ENCODE measurements around the gene FN1. TPM values are rescaled to one million over a fixed set of nuclear protein-coding genes. Genes with fewer than 3 reads are reported as not detected.

FN1 gene
- total RNA-seq, 1 experiment from 2014 or later, result 143 TPM

DNA sequence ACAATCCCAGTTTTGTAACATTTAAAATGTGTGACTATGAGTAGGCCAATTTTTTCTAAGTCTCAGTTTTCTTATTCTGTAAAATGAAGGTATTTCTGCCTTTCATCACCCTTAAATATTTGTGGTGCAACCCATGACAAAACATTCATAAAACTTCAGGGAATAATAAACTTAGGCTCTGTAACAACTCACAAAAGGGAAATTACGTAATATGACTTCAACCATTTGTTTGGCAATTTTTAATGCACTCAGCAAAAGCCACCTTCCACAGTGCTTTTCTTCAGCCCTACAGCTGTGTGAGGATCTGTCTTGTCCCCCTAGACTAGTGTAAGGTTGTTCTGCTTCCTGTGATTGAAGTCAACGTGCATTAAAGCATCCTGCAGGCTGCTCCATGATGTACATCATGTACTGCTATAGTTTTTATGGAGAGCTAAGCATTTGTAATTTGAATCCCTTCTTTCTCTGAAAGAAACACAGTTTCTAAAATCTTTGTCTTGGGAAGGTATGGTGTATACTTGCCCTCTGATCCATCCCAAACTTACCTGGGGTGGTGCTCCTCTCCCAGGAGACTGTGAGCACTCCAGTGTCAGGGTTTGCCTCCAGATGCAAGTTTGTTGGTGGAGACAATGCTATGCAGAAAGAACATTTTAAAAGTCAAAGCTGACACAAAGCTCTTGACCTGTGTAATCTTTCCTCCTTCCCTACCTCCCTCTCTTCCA, 39.1 kb downstream of the FN1 start:
- Histone ChIP-seq H3K4me3 (no peak overlapping the region), H3K4me1 (peaks cover 4% of the 10 kb centered on the region), H3K27me3 (no peaks in the 10 kb centered on the region), H3K36me3 (peaks cover 42% of the 10 kb centered on the region), H3K27ac (no peak overlapping the region), H3K9me3 (replicated peaks) (no peaks in the 10 kb centered on the region)
- DNase-seq, result no peak

DNA sequence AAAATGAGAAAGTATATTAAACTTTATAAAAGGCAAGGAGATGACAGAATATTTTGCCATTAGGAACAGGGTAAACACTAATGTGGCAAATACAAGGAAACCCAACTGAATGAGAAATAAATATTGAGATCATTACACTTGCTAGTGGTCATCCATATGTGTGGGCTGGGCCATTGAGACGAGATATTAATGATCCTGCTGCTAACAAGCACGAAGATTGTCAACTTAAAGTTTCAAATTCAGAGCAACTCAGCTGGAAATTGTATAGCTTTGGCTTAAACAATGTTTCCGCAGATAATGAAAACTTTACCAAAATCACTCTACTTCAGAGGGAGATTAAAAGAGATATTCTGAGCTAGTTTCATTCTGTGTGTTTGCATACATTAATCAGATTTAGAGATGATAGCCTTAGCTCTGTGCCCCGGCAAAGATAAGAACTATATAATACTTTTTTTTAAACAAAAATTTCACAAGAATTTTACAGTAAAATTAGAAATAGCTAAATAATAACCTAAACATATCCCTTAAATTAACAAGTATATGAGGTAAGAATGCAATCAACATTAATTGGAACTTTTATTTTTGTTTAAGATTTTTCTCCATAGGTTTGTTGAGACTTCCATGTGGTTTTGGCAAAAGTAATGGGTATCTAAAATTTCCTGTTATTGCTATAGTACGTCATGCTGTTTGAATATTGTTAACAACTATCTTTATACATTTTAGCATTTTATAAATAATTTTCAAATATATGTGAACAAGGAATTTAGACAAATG, 40.0 kb downstream of the FN1 start:
- H3K4me1 ChIP-seq, result no peaks in the 10 kb centered on the region
- no peaks in the 10 kb centered on the region for H3K9me3 ChIP-seq (replicated peaks)
- H3K4me3 ChIP-seq, result no peak overlapping the region
- H3K36me3 ChIP-seq, result peaks cover 41% of the 10 kb centered on the region
- H3K27ac ChIP-seq, result no peak overlapping the region
- H3K27me3 ChIP-seq, result no peaks in the 10 kb centered on the region
- DNase-seq, result no peak

GRCh38 chr2:215394102-215394805, 41.6 kb downstream of the FN1 start:
- Histone ChIP-seq H3K27me3 (no peaks in the 10 kb centered on the region), H3K4me3 (no peak overlapping the region), H3K27ac (no peak overlapping the region), H3K36me3 (peaks cover 44% of the 10 kb centered on the region), H3K9me3 (replicated peaks) (no peaks in the 10 kb centered on the region), H3K4me1 (no peaks in the 10 kb centered on the region)
- no peak for DNase-seq

GRCh38 chr2:215392687-215393270, 43.1 kb downstream of the FN1 start:
- Histone ChIP-seq H3K9me3 (replicated peaks) (no peaks in the 10 kb centered on the region), H3K27ac (no peak overlapping the region), H3K4me3 (no peak overlapping the region), H3K36me3 (peaks cover 37% of the 10 kb centered on the region), H3K4me1 (no peaks in the 10 kb centered on the region), H3K27me3 (no peaks in the 10 kb centered on the region)
- no peak for DNase-seq

- no peak for DNase-seq
- H3K4me1 ChIP-seq, result no peaks in the 10 kb centered on the region
- H3K27ac ChIP-seq, result no peak overlapping the region
- H3K27me3 ChIP-seq, result no peaks in the 10 kb centered on the region
- peaks cover 33% of the 10 kb centered on the region for H3K36me3 ChIP-seq
- no peak overlapping the region for H3K4me3 ChIP-seq
- no peaks in the 10 kb centered on the region for H3K9me3 ChIP-seq (replicated peaks)
These were observed 43.7 kb downstream of the FN1 start for GRCh38 chr2:215392164-215392563.

GRCh38 chr2:215391531-215391930, 44.3 kb downstream of the FN1 start:
- Histone ChIP-seq H3K4me3 (no peak overlapping the region), H3K9me3 (replicated peaks) (no peaks in the 10 kb centered on the region), H3K36me3 (peaks cover 35% of the 10 kb centered on the region), H3K4me1 (no peaks in the 10 kb centered on the region), H3K27me3 (no peaks in the 10 kb centered on the region), H3K27ac (no peak overlapping the region)
- no peak for DNase-seq

GRCh38 chr2:215390550-215390913, 45.3 kb downstream of the FN1 start:
- peaks cover 33% of the 10 kb centered on the region for H3K36me3 ChIP-seq
- H3K9me3 ChIP-seq (replicated peaks), result no peaks in the 10 kb centered on the region
- DNase-seq, result no peak
- no peaks in the 10 kb centered on the region for H3K27me3 ChIP-seq
- no peak overlapping the region for H3K27ac ChIP-seq
- H3K4me3 ChIP-seq, result no peak overlapping the region
- H3K4me1 ChIP-seq, result no peaks in the 10 kb centered on the region

GRCh38 chr2:215388002-215388728, 47.7 kb downstream of the FN1 start:
- no peaks in the 10 kb centered on the region for H3K27me3 ChIP-seq
- peaks cover 32% of the 10 kb centered on the region for H3K36me3 ChIP-seq
- no peak overlapping the region for H3K27ac ChIP-seq
- DNase-seq, result no peak
- H3K4me3 ChIP-seq, result no peak overlapping the region
- no peaks in the 10 kb centered on the region for H3K4me1 ChIP-seq
- H3K9me3 ChIP-seq (replicated peaks), result no peaks in the 10 kb centered on the region

DNA sequence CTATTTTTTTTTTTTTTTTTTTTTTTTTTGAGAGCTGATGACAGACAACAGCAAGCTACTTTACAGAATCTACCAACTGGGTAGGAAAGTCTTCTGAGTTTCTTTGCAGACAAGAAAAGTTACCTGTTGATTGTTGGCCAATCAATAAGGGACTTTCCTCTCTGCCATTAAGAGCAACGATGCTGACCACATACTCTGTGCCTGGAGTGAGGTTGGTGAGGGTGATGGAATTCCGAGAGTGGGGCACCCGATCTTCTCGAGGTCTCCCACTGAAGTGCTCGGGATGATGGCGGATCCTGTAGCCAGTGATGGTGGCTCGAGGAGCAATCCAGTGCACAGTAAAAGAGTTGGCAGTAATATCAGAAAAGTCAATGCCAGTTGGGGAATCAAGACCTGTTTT, 49.3 kb downstream of the FN1 start:
- no peak for DNase-seq
- H3K36me3 ChIP-seq, result peaks cover 31% of the 10 kb centered on the region
- H3K9me3 ChIP-seq (replicated peaks), result no peaks in the 10 kb centered on the region
- H3K27me3 ChIP-seq, result no peaks in the 10 kb centered on the region
- no peaks in the 10 kb centered on the region for H3K4me1 ChIP-seq
- H3K27ac ChIP-seq, result no peak overlapping the region
- no peak overlapping the region for H3K4me3 ChIP-seq

GRCh38 chr2:215384710-215385109, 51.2 kb downstream of the FN1 start:
- Histone ChIP-seq H3K36me3 (peaks cover 33% of the 10 kb centered on the region), H3K9me3 (replicated peaks) (no peaks in the 10 kb centered on the region), H3K4me1 (no peaks in the 10 kb centered on the region), H3K4me3 (no peak overlapping the region), H3K27ac (no peak overlapping the region), H3K27me3 (no peaks in the 10 kb centered on the region)
- DNase-seq, result no peak

DNA sequence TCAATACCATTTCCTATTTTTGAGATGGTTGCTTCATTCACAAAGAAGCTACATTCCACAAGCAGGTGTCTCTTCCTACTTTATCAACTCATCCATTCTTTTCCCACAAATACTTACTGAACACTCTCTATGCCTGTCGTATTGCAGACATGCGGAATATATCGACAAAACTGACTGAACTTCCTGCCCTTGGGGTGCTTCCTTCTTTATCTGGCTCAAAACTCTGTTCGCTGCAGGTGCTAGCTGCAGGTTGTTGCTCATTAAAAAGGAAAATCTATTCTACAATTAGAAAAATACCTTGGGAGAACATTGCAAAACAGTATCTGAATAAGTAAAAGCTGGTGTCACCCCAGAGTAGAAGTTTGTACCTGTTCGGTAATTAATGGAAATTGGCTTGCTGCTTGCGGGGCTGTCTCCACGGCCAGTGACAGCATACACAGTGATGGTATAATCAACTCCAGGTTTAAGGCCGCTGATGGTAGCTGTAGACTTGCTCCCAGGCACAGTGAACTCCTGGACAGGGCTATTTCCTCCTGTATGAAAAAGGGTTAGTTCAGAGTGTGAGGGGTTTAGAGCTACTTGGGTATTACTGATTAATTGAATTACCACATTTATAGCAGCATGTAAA, 52.1 kb downstream of the FN1 start:
- Histone ChIP-seq H3K4me1 (no peaks in the 10 kb centered on the region), H3K27ac (no peak overlapping the region), H3K36me3 (peaks cover 33% of the 10 kb centered on the region), H3K9me3 (replicated peaks) (no peaks in the 10 kb centered on the region), H3K4me3 (no peak overlapping the region), H3K27me3 (no peaks in the 10 kb centered on the region)
- no peak for DNase-seq

DNA sequence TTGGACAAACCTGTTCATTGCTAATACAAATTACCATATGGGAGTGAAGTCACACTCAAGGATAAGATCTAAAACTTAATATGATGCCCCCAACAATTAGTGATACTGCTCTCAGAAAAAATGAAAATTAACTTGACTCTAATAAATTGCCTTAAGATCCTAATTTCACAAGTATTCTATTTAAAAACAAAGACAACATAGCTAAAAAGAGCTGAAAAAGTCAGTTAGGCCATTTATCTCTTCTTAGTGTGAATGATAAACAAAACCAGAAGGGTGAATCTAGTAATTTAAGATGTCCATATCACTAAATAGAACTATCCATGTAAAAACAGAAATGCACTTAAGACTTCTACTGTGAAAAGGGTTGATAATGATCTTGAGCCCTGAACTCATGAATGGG, 53.4 kb downstream of the FN1 start:
- no peak for DNase-seq
- H3K27ac ChIP-seq, result no peak overlapping the region
- no peaks in the 10 kb centered on the region for H3K27me3 ChIP-seq
- peaks cover 35% of the 10 kb centered on the region for H3K36me3 ChIP-seq
- H3K4me3 ChIP-seq, result no peak overlapping the region
- H3K9me3 ChIP-seq (replicated peaks), result no peaks in the 10 kb centered on the region
- no peaks in the 10 kb centered on the region for H3K4me1 ChIP-seq

DNA sequence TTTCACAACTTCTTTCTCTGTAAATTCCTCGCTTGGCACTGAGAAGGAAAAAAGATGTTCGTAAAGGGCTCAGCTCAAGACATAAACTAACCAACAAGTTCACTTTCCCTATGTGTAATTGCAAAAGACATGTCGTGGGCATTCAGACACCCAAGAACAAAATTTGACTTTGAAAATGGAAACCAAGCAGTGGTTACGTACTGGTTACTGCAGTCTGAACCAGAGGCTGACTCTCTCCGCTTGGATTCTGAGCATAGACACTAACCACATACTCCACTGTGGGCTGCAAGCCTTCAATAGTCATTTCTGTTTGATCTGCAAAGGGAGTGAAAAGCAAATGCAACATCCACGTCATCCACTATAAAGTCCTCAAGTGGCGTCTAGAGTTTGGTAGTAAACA, 53.9 kb downstream of the FN1 start:
- H3K27me3 ChIP-seq, result no peaks in the 10 kb centered on the region
- H3K4me1 ChIP-seq, result no peaks in the 10 kb centered on the region
- no peak overlapping the region for H3K4me3 ChIP-seq
- peaks cover 39% of the 10 kb centered on the region for H3K36me3 ChIP-seq
- no peaks in the 10 kb centered on the region for H3K9me3 ChIP-seq (replicated peaks)
- no peak for DNase-seq
- no peak overlapping the region for H3K27ac ChIP-seq

GRCh38 chr2:215380699-215381098, 55.2 kb downstream of the FN1 start:
- DNase-seq, result no peak
- Histone ChIP-seq H3K27me3 (no peaks in the 10 kb centered on the region), H3K4me3 (no peak overlapping the region), H3K9me3 (replicated peaks) (no peaks in the 10 kb centered on the region), H3K36me3 (peaks cover 45% of the 10 kb centered on the region), H3K27ac (no peak overlapping the region), H3K4me1 (no peaks in the 10 kb centered on the region)

All from SJCRH30 (cell line).